HG02970 (cell line): ENCODE data around the gene DNAI2.

Experiments used
- ATAC-seq: cut with Tn5 transposase; IDR thresholded peaks from one replicate; pipeline ENCODE4 v1.9.1; 2021; ENCODE audit warnings: mild to moderate bottlenecking, moderate library complexity, moderate number of reproducible peaks; ENCODE audit not compliant: unreplicated experiment, low FRiP score

Gene DNAI2

DNA sequence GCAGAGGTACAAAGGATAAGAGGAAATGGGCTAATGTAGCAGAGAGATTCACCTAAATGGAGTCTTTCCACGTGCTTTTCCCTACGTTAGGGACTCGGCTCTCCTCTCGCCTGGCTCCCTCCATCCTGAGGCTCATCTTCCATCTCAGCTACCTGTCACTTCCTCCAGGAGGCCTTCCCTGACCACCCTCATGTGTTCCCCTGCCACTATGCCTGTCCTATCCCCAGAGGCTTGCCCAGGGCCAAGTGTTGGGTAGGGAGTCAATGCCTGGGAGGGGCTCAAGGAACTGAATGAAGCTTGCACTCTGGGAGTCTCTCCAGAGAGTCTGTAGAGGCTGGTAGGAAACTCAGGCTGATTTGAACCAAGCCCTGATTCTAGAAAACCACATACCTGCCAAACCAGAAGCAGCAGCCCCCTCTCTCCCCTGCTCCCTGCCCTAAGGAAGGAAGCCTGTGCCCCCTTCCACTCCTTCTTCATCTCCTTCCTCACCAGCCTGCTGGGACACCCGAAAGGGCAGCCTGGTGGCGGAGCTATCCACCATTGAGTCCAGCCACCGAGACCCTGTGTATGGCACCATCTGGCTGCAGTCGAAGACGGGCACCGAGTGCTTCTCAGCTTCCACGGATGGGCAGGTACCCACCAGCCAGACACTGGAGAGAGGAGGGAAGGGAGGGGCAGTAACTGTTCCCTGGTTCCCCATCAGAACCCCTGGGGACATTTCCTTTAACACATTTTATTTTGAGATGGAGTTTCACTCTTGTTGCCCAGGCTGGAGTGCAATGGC, 25.4 kb downstream of the DNAI2 start:
- ATAC-seq = no peak

DNA sequence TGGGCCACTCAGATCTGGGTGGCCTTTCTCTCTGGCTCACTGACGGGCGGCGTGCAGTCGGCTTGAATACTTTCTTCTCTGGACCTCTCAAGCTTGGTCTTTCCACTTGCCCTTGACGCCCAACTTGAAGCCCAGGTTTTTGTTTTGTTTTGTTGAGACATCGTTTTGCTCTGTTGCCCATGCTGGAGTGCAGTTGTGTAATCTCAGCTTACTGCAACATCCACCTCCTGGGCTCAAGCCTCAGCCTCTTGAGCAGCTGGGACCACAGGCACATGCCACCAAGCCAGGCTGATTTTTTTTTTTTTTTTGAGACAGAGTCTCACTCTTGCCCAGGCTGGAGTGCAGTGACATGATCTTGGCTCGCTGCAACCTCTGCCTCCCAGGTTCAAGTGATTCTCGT, 29.3 kb downstream of the DNAI2 start:
- ATAC-seq = no peak

DNA sequence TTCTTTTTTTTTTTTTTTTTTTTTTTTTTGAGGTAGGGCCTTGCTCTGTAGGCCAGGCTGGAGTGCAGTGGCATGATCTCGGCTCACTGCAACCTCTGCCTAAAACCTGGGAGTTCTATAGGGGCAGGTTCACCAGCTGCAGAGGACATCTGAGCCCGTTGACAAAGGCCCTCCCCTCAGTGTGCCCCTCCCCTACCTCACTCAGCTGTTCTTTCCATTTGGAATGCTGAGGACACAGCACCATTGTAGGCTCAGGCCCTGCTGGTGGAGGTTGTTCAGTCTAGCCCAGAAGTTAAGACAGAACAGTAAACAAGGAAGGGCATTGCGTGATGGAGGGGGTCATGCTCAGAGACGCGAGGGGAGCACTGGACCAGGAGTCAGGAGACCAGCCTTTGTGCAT, 30.1 kb downstream of the DNAI2 start:
- no peak for ATAC-seq

DNA sequence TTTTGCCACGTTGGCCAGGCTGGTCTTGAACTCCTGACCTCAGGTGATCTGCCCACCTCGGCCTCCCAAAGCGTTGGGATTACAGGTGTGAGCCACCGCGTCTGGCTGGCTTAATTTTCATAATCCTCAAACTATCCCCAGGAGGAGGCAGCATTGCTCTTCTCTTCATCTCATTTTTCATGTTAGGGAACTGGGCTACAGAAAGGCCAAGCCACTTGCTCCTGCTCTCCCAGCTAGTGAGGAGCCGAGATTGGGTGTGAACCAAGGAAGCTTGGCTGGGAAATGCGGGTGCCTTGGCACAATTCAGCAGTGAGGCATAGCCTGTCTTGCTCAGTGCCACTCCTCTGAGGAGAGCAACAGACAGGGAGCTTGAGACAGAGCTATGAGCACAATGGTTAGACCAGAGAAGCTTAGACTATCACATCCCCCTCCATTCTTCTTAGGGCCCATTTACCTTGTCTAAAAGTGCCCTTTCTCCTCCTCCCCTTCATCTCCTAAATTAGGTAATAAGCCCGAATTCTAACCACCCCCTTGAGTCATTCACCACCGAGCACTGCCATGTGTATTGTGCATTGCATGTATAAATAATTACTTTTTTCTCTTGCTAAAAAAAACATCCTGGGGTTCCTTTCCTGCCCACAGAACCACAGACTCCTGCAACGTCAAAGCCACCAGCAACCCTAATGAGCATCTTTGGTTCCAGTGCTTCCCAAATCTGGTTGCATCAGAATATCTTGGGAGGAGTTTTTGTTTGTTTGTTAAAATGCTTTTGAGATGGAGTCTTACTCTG, 32.0 kb downstream of the DNAI2 start:
- ATAC-seq = no peak

DNA sequence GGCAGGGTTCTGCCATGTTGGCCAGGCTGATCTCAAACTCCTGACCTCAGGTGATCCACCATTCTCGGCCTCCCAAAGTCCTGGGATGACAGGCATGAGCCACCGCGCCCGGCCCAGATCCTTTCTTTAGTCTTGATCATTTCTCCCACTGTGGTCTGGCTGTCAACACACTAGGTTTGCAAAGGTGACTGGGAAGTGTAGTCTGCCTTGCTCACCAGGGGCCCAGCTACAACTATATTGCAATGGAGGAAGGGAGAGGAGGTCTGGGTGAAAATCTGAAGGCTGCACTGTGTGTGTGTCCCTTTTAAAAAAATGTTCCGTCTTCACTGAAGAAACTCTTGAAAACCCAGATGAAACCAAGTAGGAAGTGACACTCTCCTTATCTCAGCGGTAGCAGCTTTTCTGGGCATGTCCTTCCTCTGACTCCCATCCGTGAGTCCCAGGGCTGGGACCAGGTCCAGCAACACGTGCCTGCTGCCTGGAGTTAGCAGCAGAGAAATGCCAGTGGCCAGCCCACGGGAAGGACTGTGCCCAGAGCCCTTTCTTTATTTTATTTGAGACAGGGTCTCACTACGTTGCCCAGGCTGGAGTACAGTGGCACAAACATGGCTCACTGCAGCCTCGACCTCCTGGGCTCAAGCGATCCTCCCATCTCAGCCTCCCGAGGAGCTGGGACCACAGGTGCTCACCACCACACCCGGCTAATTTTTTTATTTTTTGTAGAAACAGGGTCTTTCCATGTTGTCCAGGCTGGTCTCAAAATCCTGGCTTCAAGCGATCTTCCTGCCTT, 34.1 kb downstream of the DNAI2 start:
- ATAC-seq = no peak

DNA sequence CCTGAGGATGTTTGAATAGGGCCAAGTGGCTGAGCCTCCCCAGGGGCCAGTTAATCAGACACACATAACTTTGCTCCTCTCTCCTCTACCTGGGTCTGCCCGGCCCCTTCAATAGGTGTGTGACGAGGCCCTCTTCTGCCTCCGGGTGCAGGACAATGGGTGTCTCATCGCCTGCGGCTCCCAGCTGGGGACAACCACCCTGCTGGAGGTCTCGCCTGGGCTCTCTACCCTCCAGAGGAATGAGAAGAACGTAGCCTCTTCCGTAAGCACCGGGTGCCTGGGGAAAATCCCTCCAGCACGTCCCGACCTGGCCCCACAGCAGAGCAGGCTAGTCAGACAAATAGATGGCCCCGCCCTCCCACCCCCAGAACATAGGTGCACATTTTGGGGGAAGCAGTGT, 35.9 kb downstream of the DNAI2 start:
- no peak for ATAC-seq

DNA sequence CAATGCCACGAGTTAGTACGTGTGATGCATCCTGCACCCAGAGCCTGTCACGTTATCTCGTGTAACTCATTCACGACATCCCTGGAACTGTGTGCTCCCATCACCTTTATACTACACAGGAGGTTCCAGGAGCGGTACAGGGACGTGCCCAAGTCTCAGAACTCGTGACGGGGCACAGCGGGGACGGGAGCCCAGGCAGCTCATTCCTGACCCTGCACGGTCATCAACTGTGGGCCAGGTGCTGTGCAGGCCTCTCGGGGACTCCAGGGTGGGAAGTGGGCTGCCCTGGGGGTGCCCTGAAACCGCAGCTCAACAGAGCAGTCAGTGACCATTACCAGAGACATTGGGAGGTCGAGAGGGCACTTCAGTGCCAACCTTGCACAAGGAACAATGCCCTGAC, 40.8 kb downstream of the DNAI2 start:
- no peak for ATAC-seq

DNA sequence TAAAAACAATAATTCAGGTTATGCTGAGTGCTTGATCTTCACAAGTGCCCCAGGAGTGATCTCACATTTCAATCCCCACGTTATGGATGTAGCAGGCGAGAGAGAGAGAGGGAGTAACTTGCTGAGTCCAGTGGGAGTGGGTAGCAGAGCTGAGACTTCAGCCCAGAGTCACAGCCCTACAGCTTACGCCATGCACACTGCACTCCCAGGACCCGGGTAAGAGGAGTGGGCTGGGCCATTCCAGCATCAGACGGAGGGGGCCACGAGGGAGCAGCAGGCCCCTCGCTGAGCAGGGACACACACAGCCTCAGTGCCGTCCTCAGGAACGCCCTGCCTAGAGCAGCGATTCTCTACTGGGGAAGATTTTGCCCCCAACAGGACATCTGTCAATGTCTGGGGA, 42.2 kb downstream of the DNAI2 start:
- no peak for ATAC-seq

DNA sequence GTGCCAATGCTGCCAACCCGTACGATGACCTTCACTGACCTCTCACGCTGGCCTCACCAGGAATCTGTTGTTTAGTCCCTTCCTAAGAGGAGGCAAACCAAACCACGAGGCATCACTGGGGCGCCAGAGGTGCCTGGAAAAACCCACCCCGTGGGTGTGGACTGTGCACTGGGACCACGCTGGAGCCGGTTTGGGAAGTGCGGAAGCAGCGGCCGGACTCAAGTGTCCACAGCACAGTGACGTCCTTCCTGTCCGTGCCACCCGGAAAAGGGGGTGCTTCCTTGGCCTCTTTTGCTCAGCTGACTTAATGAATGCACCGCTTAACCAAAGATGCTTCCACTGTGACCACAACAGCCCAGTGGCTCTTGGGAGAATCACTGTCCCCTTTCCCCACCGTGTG, 43.0 kb downstream of the DNAI2 start:
- ATAC-seq = no peak

DNA sequence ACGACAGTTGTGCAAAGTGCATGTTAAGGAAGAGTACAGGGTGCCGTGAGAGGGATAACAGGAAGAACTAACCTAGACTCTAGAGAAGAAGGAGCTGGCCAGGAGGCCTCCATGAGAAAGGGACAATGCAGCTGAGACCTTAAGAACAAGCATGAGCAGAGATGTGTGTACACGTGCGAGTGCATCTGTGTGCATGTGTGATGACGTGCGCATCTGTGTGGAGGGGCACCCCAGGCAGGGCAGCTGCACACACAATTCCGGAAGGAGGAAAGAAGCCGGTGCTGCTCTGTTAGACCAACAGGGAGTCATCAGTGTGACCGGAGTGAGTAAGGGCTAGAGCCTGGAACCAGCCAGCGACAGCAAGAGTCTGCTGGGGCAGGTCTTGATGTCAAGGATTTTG, 44.4 kb downstream of the DNAI2 start:
- no peak for ATAC-seq

DNA sequence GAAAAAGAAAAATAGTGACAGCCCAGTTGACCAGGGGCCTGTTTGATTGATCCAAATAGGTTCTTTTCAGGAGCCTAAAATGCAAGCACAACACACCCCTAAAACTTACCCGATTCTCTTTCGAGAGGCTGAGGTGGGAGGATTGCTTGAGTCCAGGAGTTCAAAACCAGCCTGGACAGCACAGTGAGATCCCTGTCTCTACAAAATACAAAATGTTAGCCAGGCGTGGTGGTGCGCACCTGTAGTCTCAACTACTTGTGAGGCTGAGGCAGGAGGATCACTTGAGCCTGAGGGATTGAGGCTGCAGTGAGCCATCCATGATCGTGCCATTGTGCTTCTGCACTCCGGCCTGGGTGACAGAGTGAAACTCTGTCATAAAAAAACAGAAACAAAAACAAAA, 50.5 kb downstream of the DNAI2 start:
- ATAC-seq = no peak

DNA sequence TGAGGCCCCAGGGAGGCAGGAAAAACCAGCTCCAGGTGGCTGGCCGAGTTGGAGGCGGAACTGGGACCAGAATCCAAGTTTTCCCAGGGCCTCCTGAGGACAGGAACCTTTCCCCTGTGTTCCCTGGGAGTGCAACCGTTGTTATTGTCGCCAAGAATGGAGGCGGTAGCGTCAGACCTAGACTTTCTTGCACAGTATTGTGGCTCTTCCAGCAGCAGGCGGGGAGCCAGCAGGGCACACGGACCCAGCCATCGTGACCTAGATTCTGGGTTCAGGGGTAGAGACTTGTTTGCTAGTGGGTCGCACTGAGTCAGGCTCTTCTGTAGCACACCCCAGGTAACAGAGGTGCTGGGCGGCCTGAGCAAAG, 51.3 kb downstream of the DNAI2 start:
- ATAC-seq = no peak

DNA sequence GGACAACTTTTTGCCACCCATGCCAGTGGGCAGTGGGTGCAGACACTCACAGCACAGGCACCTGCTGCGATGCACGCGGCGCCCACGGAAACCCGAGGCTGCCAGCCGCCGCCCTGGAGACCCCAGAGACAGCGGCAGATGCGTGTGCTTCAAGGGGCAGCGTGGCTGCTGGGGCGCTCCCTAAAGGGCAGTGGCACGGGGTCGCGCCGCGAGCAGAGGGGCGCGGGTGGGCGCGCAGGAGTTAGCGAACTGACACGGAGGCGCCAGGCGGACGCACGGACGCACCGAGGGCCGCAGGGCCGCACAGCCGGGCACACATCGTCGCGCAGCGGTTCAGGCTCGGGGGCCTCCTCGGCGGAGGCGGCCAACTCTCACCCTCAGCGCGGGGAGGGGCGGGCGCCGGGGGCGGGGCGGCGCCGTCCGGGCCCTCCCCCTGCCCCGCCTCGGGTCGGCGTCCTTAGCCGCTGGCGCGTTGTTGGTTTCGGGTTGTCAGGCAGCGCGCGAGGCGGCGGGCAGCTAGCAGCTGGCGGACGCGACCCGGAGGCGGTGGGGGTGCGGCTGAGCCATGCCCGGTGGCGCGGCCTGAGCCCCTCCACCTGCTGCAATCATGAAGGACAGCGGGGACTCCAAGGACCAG, 51.8 kb downstream of the DNAI2 start, which contains the start of gene KIF19:
KIF19 (plus strand) TSS at position 484 of the 637 bp plus-strand sequence; CDS start at position 608, 124 bp downstream.
- ATAC-seq = no peak

DNA sequence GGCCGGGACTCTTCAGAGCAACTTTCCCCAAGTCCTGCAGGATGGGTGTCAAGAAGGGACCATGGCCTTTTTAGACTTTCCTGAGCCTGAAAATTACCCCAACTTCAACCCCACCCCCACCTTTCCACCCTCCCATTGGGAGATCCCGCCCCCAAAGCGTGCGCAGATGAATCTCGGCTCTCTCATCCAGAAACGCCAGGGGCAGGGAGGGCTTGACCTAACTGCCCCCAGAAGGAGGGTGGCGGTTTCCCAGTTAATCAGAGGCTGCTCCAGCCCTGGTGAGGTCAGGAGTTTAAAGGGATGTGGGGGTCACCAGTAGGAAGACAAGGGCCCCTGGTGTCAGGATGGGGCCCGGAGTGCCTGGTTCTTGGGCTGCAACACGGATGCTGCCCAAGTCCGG, 52.5 kb downstream of the DNAI2 start:
- ATAC-seq = no peak

DNA sequence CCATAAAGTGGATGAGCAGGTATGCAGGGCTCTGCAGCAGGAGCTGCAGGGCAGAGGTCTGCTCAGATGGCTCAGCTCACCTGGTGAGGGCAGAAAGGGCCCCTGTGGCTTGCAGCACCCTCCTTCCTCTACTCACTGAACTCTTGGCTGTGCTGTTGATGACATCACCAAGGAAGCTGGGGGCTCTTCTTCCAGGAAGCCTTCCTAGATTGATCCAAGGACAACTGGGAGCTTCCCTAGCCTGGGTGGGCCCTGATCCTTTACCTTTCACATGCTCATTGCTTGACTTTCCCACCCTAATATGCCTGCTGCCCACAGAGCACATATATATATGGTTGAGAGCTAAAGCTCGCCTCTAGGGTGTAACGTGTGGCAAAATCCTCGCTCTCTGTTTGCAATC, 54.5 kb downstream of the DNAI2 start:
- ATAC-seq = no peak

DNA sequence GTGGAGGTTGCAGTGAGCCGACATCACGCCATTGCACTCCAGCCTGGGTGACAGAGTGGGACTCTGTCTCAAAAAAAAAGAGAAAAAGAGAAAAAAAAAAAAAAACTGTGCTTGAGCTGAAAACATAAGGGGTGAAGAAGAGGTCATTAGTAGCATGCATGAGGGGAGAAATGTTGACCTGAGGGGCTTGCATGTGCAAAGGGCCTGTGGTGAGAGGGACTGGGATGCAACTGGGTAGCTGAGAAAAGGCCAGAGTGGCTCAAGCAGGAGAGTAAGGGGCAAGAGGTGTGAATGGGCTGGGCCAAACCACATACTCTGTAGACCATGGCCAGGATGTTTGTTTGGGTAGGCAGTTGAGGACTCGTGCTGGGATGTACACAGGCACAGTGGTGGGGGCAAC, 55.3 kb downstream of the DNAI2 start:
- ATAC-seq = no peak

DNA sequence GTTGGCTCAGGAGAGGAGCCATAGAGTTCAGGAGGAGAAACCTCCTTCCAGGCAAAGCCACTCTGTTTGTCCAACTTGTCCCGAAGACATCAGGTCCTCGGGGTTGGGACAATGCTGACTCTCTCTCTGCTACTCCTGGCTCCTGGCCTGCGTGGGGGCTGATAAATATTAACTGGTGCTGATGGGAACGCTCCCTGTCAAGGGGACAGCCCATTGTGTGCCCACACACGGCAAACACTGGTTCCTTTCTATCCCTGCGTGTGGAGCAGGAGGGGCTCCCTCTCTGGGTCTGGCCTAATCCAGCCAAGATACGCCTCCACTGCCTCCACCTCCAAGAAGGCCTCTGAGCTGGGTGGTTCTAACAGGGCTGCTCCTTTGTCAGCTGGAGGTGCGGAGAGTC, 56.4 kb downstream of the DNAI2 start:
- ATAC-seq = no peak

DNA sequence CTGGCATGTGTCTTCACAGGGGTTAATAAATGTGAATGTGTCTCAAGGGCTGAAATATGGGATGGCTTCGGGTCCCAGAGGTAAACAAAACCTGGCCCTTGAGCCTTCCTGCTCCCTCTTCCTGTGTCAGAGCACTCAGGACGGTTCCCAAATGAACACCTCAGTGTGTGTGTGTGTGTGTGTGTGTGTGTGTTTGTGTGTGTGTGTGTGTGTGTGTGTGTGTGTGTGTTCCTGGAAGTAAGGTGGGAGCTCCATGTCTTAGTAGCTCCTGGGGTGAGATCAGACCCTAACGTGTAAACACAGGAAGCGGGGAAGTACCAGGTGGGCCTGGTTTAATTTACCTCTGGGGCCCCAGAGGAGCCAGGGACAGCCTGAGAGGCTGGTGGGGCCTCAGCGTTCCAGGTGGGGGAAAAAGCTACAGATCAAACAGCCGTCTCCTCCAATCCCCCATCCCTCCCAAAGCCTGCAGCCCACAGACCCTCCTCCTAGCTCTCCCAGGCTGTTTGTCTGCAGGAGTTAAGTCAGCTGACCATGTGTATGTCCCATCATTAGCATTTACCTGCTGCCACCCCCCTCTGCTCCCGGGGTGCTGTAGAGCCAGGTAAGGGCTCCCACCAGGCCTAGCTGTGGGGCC, 58.1 kb downstream of the DNAI2 start:
- ATAC-seq = no peak

DNA sequence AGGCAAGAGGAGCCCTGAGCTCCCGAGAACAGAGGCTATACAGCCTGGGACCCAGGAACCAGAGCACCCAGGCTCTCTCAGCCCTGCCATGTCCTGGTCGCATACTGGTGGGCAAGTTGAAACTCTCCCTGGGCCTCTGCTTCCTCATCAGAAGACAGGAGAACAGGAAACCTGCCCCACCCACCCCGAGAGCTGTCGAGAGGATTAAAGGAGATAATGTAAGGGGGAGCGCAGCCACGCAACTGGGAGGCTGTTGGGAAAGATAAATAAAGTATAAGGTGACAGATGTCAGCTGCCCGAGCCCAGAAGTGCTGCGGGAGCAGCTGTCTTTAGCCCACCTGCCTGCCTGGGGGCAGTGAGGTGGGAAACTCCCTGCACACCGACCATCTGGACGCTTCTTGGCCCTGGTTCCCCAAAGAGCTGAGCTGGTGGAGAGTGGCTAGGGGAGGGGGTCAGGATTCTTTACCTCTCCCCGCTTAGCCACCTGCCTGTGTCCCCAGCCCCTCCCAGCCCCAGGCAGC, 58.8 kb downstream of the DNAI2 start:
- no peak for ATAC-seq
